GM12878 (cell line): ENCODE data around the gene DGAT2. TPM values are rescaled to one million over a fixed set of nuclear protein-coding genes. Genes with fewer than 3 reads are reported as not detected.

ENCODE experiments used
- ATAC-seq: fragments of 200-7000 bp; cut with Tn5 transposase; 3 replicates; pipeline ENCODE4 v1.9.1; 2020; ENCODE audit warnings: mild to moderate bottlenecking, moderate library complexity
- BruUV-seq: library from RNA; stranded (reverse); fragments of 400-500 nt; replicated peaks from 2 replicates; lab custom pipeline; 2021; lab: Mats Ljungman, UMichigan
- CTCF ChIA-PET: fragments of 300-600 bp; sonication (Branson Sonifier 250); formaldehyde crosslinking; extraction: SDS; loops from one replicate; lab custom pipeline; 2021; ENCODE audit warnings: inconsistent platforms; lab: Yijun Ruan, JAX
- POLR2A ChIA-PET: fragments of 350-600 bp; formaldehyde crosslinking; extraction: SDS; loops from one replicate; lab custom pipeline; 2021; ENCODE audit warnings: inconsistent platforms; lab: Charles Lee
- RAD21 ChIA-PET: fragments of 300-600 bp; sonication (Branson Sonifier 250); formaldehyde crosslinking; loops from one replicate; lab custom pipeline; 2023; ENCODE audit warnings: antibody characterized with exemption; ENCODE audit not compliant: unreplicated experiment; lab: Charles Lee
- SMC1A ChIA-PET: fragments of 300-600 bp; sonication (Branson Sonifier 250); formaldehyde crosslinking; loops from one replicate; lab custom pipeline; 2023; ENCODE audit not compliant: unreplicated experiment, uncharacterized antibody; lab: Charles Lee
- DNase-seq: peaks from one replicate; pipeline ENCODE4 v3.0.0-alpha.2; 2011; ENCODE audit warnings: low read depth, low spot score
- FAIRE-seq: peaks from 3 replicates; lab custom pipeline; 2011; peaks lifted over from hg19 to GRCh38; lab: Jason Lieb, UNC
- H2AFZ ChIP-seq: 2 replicates; pipeline ENCODE4 v1.6.0; 2011; ENCODE audit warnings: low read depth, low read length, control low read depth; ENCODE audit not compliant: control insufficient read depth
- H3K27ac ChIP-seq: 2 replicates; pipeline ENCODE4 v1.5.1; 2011; ENCODE audit warnings: control low read depth; ENCODE audit not compliant: control insufficient read depth, insufficient read depth
- H3K27me3 ChIP-seq, 2 experiments: replicated peaks in 1 of 2; 2 replicates each; pipeline versions ENCODE4 v1.6.0 to v1.6.1; 2011; ENCODE audit warnings: low read length in 1 of 2; ENCODE audit not compliant: control insufficient read depth in 2 of 2, insufficient read depth in 2 of 2
- H3K36me3 ChIP-seq, 2 experiments: 2 replicates each; pipeline ENCODE4 v1.5.1; 2011; ENCODE audit warnings: low read length in 1 of 2; ENCODE audit not compliant: control insufficient read depth in 2 of 2, insufficient read depth in 2 of 2
- H3K4me1 ChIP-seq: 2 replicates; pipeline ENCODE4 v1.6.1; 2011; ENCODE audit warnings: mild to moderate bottlenecking, low read length, moderate library complexity, mixed read lengths; ENCODE audit not compliant: control insufficient read depth, insufficient read depth
- H3K4me2 ChIP-seq: 2 replicates; pipeline ENCODE4 v1.6.0; 2011; ENCODE audit warnings: control low read depth; ENCODE audit not compliant: control insufficient read depth, insufficient read depth
- H3K4me3 ChIP-seq: fragments of 200-600 bp; sonication (generic); 2 replicates; pipeline ENCODE4 v1.5.1; 2016
- H3K79me2 ChIP-seq: 2 replicates; pipeline ENCODE4 v1.6.0; 2011; ENCODE audit warnings: low read length; ENCODE audit not compliant: control insufficient read depth, insufficient read depth
- H3K9ac ChIP-seq: 2 replicates; pipeline ENCODE4 v1.8.0; 2011; ENCODE audit warnings: low read length, control low read depth, mixed read lengths; ENCODE audit not compliant: control insufficient read depth, insufficient read depth
- H3K9me3 ChIP-seq: replicated peaks from 3 replicates; pipeline ENCODE4 v1.5.1; 2011; ENCODE audit warnings: mild to moderate bottlenecking, low read length; ENCODE audit not compliant: control insufficient read depth, insufficient read depth
- H4K20me1 ChIP-seq: 2 replicates; pipeline ENCODE4 v1.6.0; 2011; ENCODE audit not compliant: control insufficient read depth, insufficient read depth
- DPF2 ChIP-seq: fragments of 450-650 bp; IDR thresholded peaks from 2 replicates; pipeline ENCODE4 v1.6.1; 2017; ENCODE audit warnings: mild to moderate bottlenecking
- HCFC1 ChIP-seq: fragments of 150-350 bp; IDR thresholded peaks from 2 replicates; pipeline ENCODE4 v1.6.1; 2014; ENCODE audit warnings: low read length
- IRF5 ChIP-seq: fragments of 450-650 bp; IDR thresholded peaks from 2 replicates; pipeline ENCODE4 v1.6.1; 2017; ENCODE audit warnings: borderline replicate concordance
- KAT2A ChIP-seq: conservative IDR thresholded peaks from 2 replicates; pipeline ENCODE4 v1.6.1; 2011; ENCODE audit warnings: low read depth, low read length; ENCODE audit not compliant: control insufficient read depth
- NBN ChIP-seq: fragments of 450-650 bp; IDR thresholded peaks from 2 replicates; pipeline ENCODE4 v1.6.1; 2016
- NRF1 ChIP-seq: conservative IDR thresholded peaks from 2 replicates; pipeline ENCODE4 v1.6.1; 2011; ENCODE audit warnings: mild to moderate bottlenecking, low read depth, low read length, improper control_type of control experiment
- PRDM15 ChIP-seq: fragments of 450-650 bp; formaldehyde crosslinking; IDR thresholded peaks from 2 replicates; pipeline ENCODE4 v1.4.0; 2020; ENCODE audit warnings: mild to moderate bottlenecking, moderate library complexity
- RB1 ChIP-seq: fragments of 450-650 bp; formaldehyde crosslinking; IDR thresholded peaks from 2 replicates; pipeline ENCODE4 v1.6.1; 2017; ENCODE audit warnings: mild to moderate bottlenecking, borderline replicate concordance
- REST ChIP-seq: IDR thresholded peaks from 2 replicates; pipeline ENCODE4 v1.6.1; 2012; ENCODE audit warnings: mild to moderate bottlenecking, low read depth, low read length
- SMAD1 ChIP-seq: fragments of 450-650 bp; IDR thresholded peaks from 2 replicates; pipeline ENCODE4 v1.6.1; 2018; ENCODE audit warnings: mild to moderate bottlenecking, low read depth; ENCODE audit not compliant: partially characterized antibody
- STAT1 ChIP-seq: fragments of 450-650 bp; conservative IDR thresholded peaks from 2 replicates; pipeline ENCODE4 v1.6.1; 2014; ENCODE audit warnings: antibody characterized with exemption, mild to moderate bottlenecking
- TBL1XR1 ChIP-seq: IDR thresholded peaks from 2 replicates; pipeline ENCODE4 v1.6.1; 2012; ENCODE audit warnings: low read depth, low read length, improper control_type of control experiment
- ZBED1 ChIP-seq: IDR thresholded peaks from 2 replicates; pipeline ENCODE4 v1.6.1; 2016; ENCODE audit warnings: borderline replicate concordance
- ZBTB4 ChIP-seq: fragments of 450-650 bp; formaldehyde crosslinking; IDR thresholded peaks from 2 replicates; pipeline ENCODE4 v1.4.0; 2022; ENCODE audit warnings: mild to moderate bottlenecking, moderate library complexity
- WGBS: methylation state at CpG from one replicate; pipeline ENCODE4 v1.1.6; 2016; ENCODE audit warnings: low lambda C conversion rate; ENCODE audit not compliant: insufficient replicate concordance, insufficient coverage; ENCODE audit errors: missing lambda C conversion rate; 5-methylcytosine and 5-hydroxymethylcytosine counted together
- in situ Hi-C: fragments of 300-500 bp; cut with MboI; formaldehyde crosslinking; loops from 9 replicates; pipeline ENCODE4 v1.14.3; 2018; ENCODE audit warnings: mixed read lengths
- intact Hi-C: fragments of 100-400 bp; cut with micrococcal nuclease; formaldehyde crosslinking; loops from one replicate; pipeline ENCODE4 v1.14.2; 2022; ENCODE audit not compliant: unreplicated experiment
- polyA plus RNA-seq, 11 experiments: library from polyadenylated mRNA; depleted of rRNA in 4 of 11; unstranded in 6 of 11; stranded (reverse) in 5 of 11; fragments of >200 nt; fragmentation: Nextera tagmentation in 4 of 11; fragmentation: Illumina TruSeq in 1 of 11; extraction: Ambion mirVana in 4 of 11; extraction: Trizol in 1 of 11; gene quantifications; 1 replicate in 1 of 11; 2 replicates in 10 of 11; pipeline versions ENCODE4 v1.2.1 to v1.2.3, GENCODE V29; 2011 to 2016; ENCODE audit warnings: inconsistent platforms in 2 of 11, missing spikeins in 2 of 11, low read depth in 1 of 11
- total RNA-seq, 4 experiments: library from RNA; depleted of rRNA in 3 of 4; stranded (reverse); fragments of >200 nt in 3 of 4; fragmentation: Illumina TruSeq in 1 of 4; extraction: Trizol in 1 of 4; gene quantifications; 2 replicates each; pipeline versions ENCODE4 v1.2.1 to v1.2.3, GENCODE V29; 2013 to 2021

Gene DGAT2
- total and polyA plus RNA-seq, 10 of the 15 experiments (the other 5 are each of a cell fraction or from before 2014, with no cell fraction given): 5.1 to 25.9 (median 17.6) TPM

- no peaks in the 10 kb centered on the region for H3K27me3 ChIP-seq
- no peaks in the 10 kb centered on the region for H3K4me1 ChIP-seq
- no peaks in the 10 kb centered on the region for H3K79me2 ChIP-seq
- POLR2A ChIA-PET: interaction anchor here (0.6 kb wide), 1 partner anchor 35 kb away, joined by 3 read pairs; no protein-coding TSS in a partner anchor
- no peak overlapping the region for H3K4me2 ChIP-seq
- H3K4me3 ChIP-seq: no peak overlapping the region
- ATAC-seq (no peak), FAIRE-seq (no peak), DNase-seq (no peak)
- H2AFZ ChIP-seq: no peak overlapping the region
- in situ Hi-C loops: no loop called here
- H3K9me3 ChIP-seq: no peaks in the 10 kb centered on the region
- H3K9ac ChIP-seq: no peak overlapping the region
- H4K20me1 ChIP-seq: no peaks in the 10 kb centered on the region
- H3K36me3 ChIP-seq: no peaks in the 10 kb centered on the region; a peak in 1 of 4 replicates
- RAD21 ChIA-PET: no interaction called here
- no peak overlapping the region for H3K27ac ChIP-seq
- CTCF ChIA-PET: interaction anchor here (5.2 kb wide), 1 partner anchor 14 kb away, joined by 44 read pairs; no protein-coding TSS in a partner anchor
- no TSS peak for BruUV-seq
- intact Hi-C loops: no loop called here
- SMC1A ChIA-PET: no interaction called here
- 91% methylated on average over 3 of the region's 3 CpGs for WGBS
- TF ChIP-seq TBL1XR1: no peak
- no peak for TF ChIP-seq DPF2
- no peak for TF ChIP-seq STAT1
- no peak for TF ChIP-seq NBN
- TF ChIP-seq PRDM15: no peak
- TF ChIP-seq IRF5: no peak
- TF ChIP-seq ZBED1: no peak
- TF ChIP-seq SMAD1: no peak
- no peak for TF ChIP-seq RB1
- no peak for TF ChIP-seq REST
- no peak for TF ChIP-seq HCFC1
- TF ChIP-seq ZBTB4: no peak
- no peak for TF ChIP-seq KAT2A
- TF ChIP-seq NRF1: no peak
Observed at GRCh38 chr11:75789521-75789920, 20.9 kb downstream of the DGAT2 start.
